ENCODE results near the gene HSPA12B. TPM values are rescaled to one million over a fixed set of nuclear protein-coding genes. Genes with fewer than 3 reads are reported as not detected.

Gene HSPA12B
- total RNA-seq, 1 donor from 2014 or later = 20.4 TPM

- DNase-seq (ENCODE audit: low spot score) = no peak
- no peak for ATAC-seq
- intact Hi-C loops (cut with DNase I) = no loop called here
These were observed 8.3 kb downstream of the HSPA12B start for GRCh38 chr20:3740615-3741301.

DNA sequence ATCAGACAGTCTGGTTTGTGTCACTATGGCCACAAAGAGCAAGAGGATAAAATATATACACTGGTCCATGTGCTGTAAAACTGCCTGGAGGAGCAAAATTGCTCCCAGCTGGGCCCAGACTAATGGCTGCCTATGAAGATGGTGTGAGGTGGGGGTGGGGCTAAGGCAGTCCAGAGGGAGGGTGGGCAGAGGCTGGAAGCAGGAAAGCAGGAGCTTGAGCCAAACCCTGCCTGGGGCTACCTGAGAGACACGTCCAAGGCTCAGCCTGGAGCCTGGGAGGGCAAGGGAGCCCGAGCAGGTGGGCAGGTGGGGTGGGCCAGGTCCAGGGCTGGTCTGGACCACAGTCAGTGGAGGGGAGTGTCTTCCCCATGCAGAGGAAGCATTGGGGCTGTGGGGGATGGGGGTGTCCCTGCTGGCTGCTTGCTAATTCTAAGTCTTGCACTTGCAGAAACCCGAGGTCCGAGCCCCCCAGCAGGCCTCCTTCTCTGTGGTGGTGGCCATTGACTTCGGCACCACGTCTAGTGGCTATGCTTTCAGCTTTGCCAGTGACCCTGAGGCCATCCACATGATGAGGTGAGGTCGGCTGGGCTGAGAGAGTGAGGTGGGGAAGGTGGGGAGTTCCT is 9.5 kb downstream of the HSPA12B start:
- ATAC-seq = no peak
- intact Hi-C loops (cut with DNase I) = no loop called here
- DNase-seq (ENCODE audit: low spot score) = no peak

DNA sequence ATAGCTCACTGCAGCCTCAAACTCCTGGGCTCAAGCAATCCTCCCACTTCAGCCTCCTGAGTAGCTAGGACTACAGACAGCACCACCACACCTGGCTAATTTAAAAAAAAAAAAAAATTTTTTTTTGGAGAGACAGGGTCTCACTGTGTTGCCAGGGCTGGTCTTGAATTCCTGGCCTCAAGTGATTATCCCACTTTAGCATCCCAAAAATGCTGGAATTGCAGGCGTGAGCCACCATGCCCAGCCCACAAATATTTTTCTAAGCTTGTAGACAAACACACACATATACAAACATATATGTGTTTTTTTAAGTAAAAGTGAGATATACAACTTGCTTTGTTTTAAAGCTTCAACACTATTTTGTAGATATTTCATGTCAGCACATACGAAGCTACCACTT is 10.8 kb downstream of the HSPA12B start:
- intact Hi-C loops (cut with DNase I) = no loop called here
- ATAC-seq = no peak
- no peak for DNase-seq (ENCODE audit: low spot score)

- no peak for ATAC-seq
- DNase-seq (ENCODE audit: low spot score) = no peak
- intact Hi-C loops (cut with DNase I) = no loop called here
These were observed 11.6 kb downstream of the HSPA12B start for GRCh38 chr20:3744037-3744436.

DNA sequence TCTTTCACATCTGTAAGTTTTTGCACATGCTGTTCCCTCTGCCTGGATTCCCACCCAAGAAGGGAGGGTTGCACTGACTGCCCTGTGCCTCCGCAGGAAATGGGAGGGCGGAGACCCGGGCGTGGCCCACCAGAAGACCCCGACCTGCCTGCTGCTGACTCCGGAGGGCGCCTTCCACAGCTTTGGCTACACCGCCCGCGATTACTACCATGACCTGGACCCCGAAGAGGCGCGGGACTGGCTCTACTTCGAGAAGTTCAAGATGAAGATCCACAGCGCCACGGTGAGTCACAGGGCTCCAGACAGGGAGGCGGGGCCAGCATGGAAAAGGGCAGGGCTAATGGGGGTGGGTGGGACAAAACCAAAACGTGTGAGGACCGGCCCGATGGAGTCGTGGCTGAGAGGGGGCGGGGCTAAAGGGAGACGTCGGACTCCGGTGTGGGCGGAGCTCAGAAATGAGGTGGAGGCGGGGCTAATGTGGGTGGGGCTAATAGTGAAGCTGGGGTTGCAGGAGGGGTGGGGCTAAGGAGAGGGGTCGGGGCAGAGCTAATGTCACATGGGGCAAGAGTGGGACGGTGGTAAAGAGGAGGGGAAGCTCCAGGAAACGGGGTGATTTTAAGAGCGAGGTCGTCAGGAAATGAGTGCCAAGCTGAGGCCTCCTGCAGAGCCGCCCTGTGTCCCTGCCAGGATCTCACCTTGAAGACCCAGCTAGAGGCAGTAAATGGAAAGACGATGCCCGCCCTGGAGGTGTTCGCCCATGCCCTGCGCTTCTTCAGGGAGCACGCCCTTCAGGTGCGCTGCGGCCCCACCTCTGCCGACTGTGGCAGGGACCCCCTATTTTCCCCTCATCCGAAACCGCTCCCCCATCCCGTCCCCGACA is 12.6 kb downstream of the HSPA12B start:
- ATAC-seq (peak; percentile 72), DNase-seq (ENCODE audit: low spot score) (peak; percentile 83)
- intact Hi-C loops (cut with DNase I) = no loop called here

DNA sequence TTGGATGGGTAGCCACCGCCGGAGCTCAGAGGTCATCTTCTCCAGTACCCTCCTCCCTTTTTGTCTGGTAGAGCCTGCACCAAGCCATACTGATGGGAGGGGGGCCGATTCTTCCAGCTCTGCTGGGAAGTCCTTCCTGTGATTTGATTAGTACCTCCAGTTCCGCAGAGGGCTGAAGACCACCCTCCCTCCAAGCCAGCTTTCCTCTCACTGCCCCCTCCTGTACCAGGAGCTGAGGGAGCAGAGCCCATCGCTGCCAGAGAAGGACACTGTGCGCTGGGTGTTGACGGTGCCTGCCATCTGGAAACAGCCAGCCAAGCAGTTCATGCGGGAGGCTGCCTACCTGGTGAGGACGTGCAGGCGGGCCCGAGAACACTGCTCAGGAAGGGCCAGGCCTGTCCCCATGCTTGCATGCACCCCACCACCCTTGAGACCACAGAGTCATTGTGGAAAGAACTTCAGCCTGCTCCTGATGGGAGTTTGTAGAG is 13.2 kb downstream of the HSPA12B start:
- no peak for DNase-seq (ENCODE audit: low spot score)
- no peak for ATAC-seq
- intact Hi-C loops (cut with DNase I) = no loop called here

DNA sequence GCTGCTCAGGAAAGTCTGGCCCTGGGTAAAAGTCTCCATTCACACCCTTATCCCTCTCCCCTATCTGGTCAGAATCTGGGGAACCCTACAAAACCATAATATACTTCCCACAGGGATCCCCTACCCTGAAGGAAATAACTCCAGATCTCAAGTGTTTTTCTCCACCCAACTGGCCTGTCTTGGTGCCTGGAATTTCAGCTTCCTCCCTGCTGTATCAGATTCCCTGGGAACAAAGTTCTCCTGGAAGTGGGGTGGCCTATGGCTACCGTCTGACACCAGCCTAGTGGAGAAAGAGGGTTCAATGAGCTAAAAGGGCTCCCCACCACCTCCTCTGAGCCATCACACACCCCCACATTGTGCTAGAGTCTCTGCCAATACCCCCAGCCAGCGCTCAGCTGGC is 15.0 kb downstream of the HSPA12B start:
- ATAC-seq (no peak), DNase-seq (ENCODE audit: low spot score) (no peak)
- intact Hi-C loops (cut with DNase I) = no loop called here

DNA sequence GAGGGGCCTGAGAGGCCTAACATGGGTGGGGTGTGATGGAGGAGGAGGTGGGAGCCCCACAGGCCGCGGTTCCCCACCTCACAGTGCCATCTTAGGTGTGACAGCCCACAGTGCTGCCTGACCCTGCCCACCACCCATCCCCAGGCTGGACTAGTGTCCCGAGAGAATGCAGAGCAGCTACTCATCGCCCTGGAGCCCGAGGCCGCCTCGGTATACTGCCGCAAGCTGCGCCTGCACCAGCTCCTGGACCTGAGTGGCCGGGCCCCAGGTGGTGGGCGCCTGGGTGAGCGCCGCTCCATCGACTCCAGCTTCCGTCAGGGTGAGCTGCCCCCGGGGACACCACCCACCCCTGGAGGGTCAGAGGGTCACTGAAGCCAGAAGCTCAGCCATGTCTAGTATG is 15.6 kb downstream of the HSPA12B start:
- intact Hi-C loops (cut with DNase I) = no loop called here
- ATAC-seq = no peak
- DNase-seq (ENCODE audit: low spot score) = no peak

DNA sequence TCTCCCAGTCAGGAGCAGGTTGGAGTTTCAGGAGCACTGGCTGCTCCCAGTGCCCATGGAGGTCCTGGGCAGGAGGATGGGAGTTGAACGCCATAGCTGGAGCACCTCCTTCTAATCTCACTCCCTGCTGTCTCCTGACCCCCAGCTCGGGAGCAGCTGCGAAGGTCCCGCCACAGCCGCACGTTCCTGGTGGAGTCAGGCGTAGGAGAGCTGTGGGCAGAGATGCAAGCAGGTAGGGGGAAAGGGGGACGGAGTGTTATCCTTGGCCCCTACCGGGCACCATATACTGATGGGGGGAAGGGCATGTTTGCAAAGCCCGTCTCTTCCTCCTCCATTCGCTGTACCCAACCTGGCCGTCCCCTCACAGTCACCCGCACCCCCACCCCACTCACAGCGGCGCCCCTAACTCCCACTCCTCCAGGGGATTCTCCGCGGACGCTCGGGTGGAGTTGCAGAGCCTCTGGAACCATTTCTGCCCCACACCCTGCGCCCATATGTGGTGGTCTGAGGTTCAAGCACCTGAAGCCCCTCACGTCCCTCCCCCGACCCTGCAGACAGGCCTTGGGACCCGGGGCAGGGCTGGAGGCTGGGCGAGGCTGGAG is 16.7 kb downstream of the HSPA12B start:
- no peak for DNase-seq (ENCODE audit: low spot score)
- intact Hi-C loops (cut with DNase I) = no loop called here
- no peak for ATAC-seq

DNA sequence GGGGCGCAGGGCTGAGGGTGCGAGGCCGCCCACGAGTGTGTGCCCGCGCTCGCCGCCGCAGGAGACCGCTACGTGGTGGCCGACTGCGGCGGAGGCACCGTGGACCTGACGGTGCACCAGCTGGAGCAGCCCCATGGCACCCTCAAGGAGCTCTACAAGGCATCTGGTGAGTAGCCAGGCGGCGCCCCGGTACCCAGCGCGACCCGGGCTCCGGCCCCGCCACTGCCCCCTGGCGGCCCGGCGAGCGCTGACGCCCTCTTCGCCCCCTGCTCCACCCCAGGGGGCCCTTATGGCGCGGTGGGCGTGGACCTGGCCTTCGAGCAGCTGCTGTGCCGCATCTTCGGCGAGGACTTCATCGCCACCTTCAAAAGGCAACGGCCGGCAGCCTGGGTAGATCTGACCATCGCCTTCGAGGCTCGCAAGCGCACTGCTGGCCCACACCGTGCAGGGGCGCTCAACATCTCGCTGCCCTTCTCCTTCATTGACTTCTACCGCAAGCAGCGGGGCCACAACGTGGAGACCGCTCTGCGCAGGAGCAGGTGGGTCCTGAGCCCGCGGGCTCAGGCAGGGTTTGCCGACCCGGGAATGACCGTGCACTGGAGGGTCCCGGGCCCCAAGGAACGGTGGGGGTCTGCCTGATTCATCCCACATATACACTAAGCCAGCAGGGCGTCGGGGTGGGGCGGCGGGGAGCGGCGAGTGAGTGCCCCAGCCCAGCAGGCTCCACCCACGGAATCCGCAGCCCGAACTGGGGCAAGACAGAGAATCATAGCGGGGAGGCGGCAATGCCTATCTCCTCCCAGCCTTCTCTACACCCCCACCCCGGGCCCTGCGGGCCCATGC is 17.4 kb downstream of the HSPA12B start:
- no peak for DNase-seq (ENCODE audit: low spot score)
- intact Hi-C loops (cut with DNase I) = no loop called here
- no peak for ATAC-seq

GRCh38 chr20:3751305-3751674 is 18.8 kb downstream of the HSPA12B start:
- intact Hi-C loops (cut with DNase I) = no loop called here
- DNase-seq (ENCODE audit: low spot score) (no peak), ATAC-seq (no peak)

GRCh38 chr20:3751675-3752385 is 19.3 kb downstream of the HSPA12B start:
- ATAC-seq (peak; percentile 2), DNase-seq (ENCODE audit: low spot score) (no peak)
- intact Hi-C loops (cut with DNase I) = no loop called here

GRCh38 chr20:3752386-3752759 is 19.9 kb downstream of the HSPA12B start:
- intact Hi-C loops (cut with DNase I) = no loop called here
- ATAC-seq (peak; percentile 2), DNase-seq (ENCODE audit: low spot score) (no peak)

DNA sequence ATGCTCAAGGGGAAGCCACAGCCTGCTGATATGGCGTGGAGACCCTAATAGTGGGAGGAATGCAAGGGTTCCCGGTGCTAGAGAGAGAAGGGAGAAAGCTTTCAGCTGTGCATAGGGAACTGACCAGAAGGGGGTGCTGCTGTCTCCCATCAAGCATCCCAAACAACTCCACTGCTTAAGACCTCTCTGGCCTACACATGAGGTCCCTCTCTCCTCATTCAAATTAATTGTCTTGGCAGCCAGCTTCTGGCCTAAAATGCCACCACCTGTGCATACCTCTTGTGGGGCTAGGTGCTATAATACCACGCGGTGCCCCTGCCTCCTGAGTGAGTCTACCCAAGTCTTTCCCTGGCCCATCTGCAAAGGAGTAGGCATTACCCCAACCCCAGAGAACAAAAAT is 20.6 kb downstream of the HSPA12B start:
- intact Hi-C loops (cut with DNase I) = no loop called here
- ATAC-seq (peak; percentile 79), DNase-seq (ENCODE audit: low spot score) (no peak)

- intact Hi-C loops (cut with DNase I) = no loop called here
- ATAC-seq (peak; percentile 4), DNase-seq (ENCODE audit: low spot score) (no peak)
These were observed 21.2 kb downstream of the HSPA12B start for GRCh38 chr20:3753501-3754275.

- DNase-seq (ENCODE audit: low spot score) (no peak), ATAC-seq (no peak)
- intact Hi-C loops (cut with DNase I) = no loop called here
These were observed 21.8 kb downstream of the HSPA12B start for GRCh38 chr20:3754276-3754630.

DNA sequence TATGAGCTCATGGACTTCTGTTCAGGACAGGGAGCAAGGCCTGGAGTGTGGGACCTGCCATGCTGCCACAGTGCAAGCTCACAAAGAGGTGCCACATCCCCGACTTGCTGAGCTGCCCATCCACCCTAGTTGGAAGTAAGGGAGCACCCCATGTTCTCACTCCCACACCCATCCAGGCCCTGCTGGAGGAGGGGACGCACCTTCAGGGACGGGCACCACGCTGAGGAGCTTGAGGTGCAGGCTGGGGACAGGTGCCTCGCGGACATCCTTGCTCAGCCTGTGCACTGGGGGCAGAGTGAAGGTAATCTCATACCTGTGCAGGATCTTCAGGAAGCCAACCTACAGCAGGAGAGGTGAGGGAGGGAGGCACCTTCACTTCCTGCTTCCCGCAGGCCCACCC is 22.8 kb downstream of the HSPA12B start:
- DNase-seq (ENCODE audit: low spot score) (no peak), ATAC-seq (no peak)
- intact Hi-C loops (cut with DNase I) = no loop called here
